GM19467 (cell line): ENCODE measurements around the gene ASB18.

Source experiments
- ATAC-seq: cut with Tn5 transposase; IDR thresholded peaks from one replicate; pipeline ENCODE4 v1.9.1; 2021; ENCODE audit warnings: mild to moderate bottlenecking, moderate library complexity; ENCODE audit not compliant: unreplicated experiment

Gene ASB18

GRCh38 chr2:236244256-236244655 lies 19.9 kb downstream of the ASB18 start:
- no peak for ATAC-seq

DNA sequence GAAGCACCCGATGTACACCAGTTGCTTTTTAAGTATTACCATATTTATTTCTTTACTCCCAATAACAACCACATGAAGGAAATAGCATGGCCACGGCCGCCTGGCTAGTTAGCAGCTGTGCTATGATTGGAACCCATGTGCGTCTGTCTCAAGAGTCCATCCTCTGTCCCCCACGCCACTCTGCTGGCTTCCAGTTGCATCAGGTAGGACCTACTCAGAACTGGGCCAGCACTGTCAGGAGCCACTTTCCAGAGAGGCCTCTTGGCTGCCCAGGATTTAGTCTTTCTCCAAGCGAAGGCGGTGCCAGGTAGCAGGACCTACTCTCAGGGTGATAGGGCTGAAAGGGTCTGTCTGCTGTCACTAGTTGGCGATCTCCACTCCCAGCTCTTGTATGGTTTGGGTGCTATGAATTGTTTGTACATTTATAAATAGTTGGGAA lies 22.1 kb downstream of the ASB18 start:
- ATAC-seq: no peak

- no peak for ATAC-seq
Measured at GRCh38 chr2:236241181-236242056, 22.8 kb downstream of the ASB18 start.

DNA sequence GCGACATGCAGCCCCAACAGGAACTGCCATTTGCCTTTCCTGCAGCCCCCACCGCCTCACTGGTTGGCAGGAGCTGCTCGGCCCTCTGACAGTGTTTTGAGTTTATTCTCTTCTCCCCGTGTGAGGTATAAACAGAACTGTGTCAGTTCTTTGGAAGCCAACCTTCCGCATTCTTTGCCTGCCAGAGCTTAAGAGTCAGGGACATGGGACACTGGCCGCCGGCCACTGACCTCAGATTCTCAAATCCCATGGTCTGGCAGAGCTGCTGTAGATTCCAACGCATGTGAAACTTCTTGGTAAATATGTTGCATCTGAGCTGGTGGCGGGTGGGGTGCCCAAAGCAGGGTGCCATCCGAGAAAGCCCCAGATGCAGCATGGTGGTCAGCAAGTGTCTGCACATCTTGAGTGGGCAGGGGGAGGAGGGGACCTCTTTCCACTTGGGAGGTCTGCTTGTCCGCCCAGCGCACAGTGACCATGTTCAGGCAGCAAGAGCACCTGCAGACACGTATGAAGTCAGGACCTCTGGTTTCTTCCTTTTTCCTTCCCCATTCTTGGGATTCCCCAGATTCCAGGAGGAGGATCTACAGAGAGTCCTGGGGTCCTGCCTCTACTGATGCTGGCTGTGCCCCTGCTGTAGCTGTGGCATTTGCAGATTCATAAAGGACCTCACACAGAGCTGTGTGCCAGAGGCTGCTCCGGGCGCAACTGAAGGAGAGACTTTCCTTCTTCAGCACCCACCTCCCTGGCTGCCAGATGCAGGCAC lies 23.8 kb downstream of the ASB18 start:
- no peak for ATAC-seq

GRCh38 chr2:236239276-236240065 lies 24.7 kb downstream of the ASB18 start:
- no peak for ATAC-seq

GRCh38 chr2:236238751-236239150 lies 25.5 kb downstream of the ASB18 start:
- ATAC-seq: no peak

DNA sequence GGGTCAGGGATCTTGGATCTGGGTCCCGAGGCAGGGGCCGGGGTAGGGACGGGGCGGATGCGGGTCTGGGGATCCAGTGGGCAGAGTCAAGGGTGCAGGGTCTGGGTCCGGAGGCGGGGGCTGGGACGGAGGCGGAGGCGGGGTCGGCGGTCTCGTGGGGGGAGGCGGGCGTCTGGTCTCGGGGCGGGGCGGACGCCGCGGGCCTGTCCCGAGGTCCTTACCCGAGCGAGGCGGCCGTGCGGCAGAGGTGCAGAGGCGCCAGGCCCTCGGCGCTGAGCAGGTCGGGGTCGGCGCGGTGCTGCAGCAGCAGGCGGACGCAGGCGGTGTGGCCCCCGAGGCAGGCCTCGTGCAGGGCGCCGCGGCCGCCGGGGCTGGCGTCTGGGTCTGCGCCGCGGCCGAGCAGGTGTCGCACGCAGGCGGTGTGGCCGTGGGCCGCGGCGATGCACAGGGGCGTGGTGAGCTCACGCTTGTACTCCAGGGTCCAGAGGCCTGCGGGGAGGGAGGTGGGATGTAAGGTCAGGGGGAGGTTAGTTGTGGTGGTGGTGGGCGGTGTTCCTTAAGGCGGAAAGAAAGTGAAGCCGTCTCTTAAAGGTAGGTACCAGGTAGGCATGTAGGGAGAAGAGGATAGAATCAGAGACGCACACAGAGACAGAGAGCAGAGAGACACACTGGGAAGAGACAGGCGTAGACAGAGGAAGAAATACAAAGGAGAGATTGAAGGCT lies 26.6 kb downstream of the ASB18 start:
- ATAC-seq: no peak

- no peak for ATAC-seq
Measured at GRCh38 chr2:236236559-236237452, 27.4 kb downstream of the ASB18 start.

GRCh38 chr2:236229186-236229585 lies 35.0 kb downstream of the ASB18 start:
- no peak for ATAC-seq

DNA sequence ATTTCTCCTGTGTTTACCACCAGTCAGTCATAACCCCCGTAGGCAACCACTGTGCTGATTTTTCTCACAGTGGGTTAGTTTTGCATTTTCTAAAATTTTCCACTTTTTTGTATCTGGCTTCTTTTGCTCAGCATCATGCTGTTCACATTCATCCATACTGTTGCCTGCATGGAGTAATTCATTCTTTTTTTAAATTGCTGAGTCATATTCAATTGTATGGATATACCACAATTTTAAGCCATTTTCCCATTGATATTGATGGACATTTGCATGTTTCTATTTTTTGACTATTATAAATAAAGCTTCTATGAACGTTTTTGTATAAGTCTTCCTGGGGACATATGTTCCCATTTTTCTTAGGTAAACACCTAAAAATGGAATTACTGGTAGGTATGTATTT lies 40.5 kb downstream of the ASB18 start:
- ATAC-seq: no peak

GRCh38 chr2:236221798-236222197 lies 42.4 kb downstream of the ASB18 start:
- no peak for ATAC-seq

- ATAC-seq: no peak
Measured at GRCh38 chr2:236219411-236219810, 44.8 kb downstream of the ASB18 start.

GRCh38 chr2:236217926-236218325 lies 46.3 kb downstream of the ASB18 start:
- no peak for ATAC-seq

DNA sequence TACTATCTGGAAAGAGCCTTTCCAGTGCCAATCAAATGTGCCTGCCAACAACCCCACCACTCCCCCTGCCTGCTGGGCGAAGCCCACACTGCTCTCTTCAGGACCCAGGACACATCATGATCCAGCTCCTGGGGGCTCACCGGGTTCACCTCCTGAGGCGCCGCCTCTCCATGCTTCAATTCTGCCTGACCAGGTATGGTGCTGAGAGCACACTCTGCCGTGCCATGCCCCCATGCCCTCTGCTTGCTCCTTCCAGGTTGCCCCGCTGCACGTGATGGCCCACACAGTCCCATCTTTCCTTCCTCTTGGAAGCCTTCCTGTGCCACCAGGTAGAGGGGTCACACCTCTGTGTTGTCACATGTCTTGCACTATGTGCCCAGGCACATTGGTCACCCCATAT lies 47.5 kb downstream of the ASB18 start:
- ATAC-seq: no peak

GRCh38 chr2:236215761-236216333 lies 48.4 kb downstream of the ASB18 start:
- no peak for ATAC-seq

GRCh38 chr2:236215196-236215595 lies 49.0 kb downstream of the ASB18 start:
- ATAC-seq: no peak

DNA sequence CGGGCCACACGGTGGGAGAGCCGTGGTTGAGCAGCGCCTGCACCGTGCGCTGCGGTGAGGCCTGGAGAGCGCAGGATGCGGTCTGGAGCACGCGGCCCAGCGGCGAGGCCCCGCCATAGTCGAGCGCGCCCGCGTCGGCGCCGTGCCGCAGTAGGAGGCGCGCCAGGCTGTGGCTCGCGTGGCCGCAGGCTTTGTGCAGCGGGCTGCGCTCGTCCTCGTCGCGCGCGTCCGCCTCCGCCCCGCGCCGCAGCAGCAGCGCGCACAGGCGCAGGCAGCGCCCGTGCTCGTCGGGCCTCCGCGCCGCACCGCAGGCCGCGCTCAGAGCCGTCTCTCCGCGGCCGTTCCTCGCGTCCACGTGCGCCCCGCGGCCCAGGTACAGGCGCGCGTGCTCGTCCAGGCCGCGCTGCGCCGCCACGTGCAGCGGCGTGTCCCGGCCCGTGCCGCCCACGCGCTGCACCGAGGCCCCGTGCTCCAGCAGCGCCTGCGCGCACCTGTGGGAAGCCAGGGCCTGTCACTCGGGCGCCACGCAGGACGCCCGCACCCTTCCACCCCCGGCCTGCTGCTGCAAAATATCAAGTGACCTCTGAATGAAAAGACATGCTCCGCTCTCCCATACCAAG lies 49.7 kb downstream of the ASB18 start:
- ATAC-seq: no peak

GRCh38 chr2:236211296-236211695 lies 52.9 kb downstream of the ASB18 start:
- ATAC-seq: no peak

- ATAC-seq: no peak
Measured at GRCh38 chr2:236210536-236210935, 53.7 kb downstream of the ASB18 start.
